ENCODE measurements around the gene MAB21L4.

GRCh38 chr2:240932724-240933047, 36.7 kb upstream of the MAB21L4 start:
- TF ChIP-seq CTCF (IDR thresholded peaks at IDR 0.05) (no peak), POLR2A (IDR thresholded peaks at IDR 0.05) (no peak), POLR2AphosphoS5 (IDR thresholded peaks at IDR 0.05) (no peak), EP300 (IDR thresholded peaks at IDR 0.05; ENCODE audit: low read depth) (no peak)

All from transverse colon (tissue), 4 donors.